H9 (cell line): ENCODE measurements around the gene FAAP100. TPM values are rescaled to one million over a fixed set of nuclear protein-coding genes. Genes with fewer than 3 reads are reported as not detected.
A peak's percentile ranks its signal among the peaks of the same experiment; 100 is the strongest.

Experiments
- DNase-seq: peaks from one replicate; pipeline ENCODE4 v3.0.0-alpha.2; 2017
- H2AFZ ChIP-seq: one replicate; pipeline ENCODE4 v1.6.1; 2013; ENCODE audit warnings: mild to moderate bottlenecking, low read length, control low read depth, moderate library complexity
- H2AK5ac ChIP-seq: 2 replicates; pipeline ENCODE4 v1.6.1; 2013; ENCODE audit warnings: low read length, control low read depth, mixed read lengths; ENCODE audit not compliant: insufficient read length
- H2BK120ac ChIP-seq: one replicate; pipeline ENCODE4 v1.6.1; 2013; ENCODE audit warnings: low read depth, mild to moderate bottlenecking, low read length, control low read depth, inconsistent platforms; ENCODE audit not compliant: poor library complexity, severe bottlenecking
- H2BK12ac ChIP-seq: 2 replicates; pipeline ENCODE4 v1.6.1; 2013; ENCODE audit warnings: low read length, control low read depth, mixed read lengths, low read depth; ENCODE audit not compliant: insufficient read length
- H2BK15ac ChIP-seq: 2 replicates; pipeline ENCODE4 v1.6.1; 2013; ENCODE audit warnings: low read depth, low read length, control low read depth
- H2BK20ac ChIP-seq: one replicate; pipeline ENCODE4 v1.6.1; 2013; ENCODE audit warnings: low read depth, mild to moderate bottlenecking, low read length, control low read depth, inconsistent platforms; ENCODE audit not compliant: poor library complexity, severe bottlenecking
- H2BK5ac ChIP-seq: 2 replicates; pipeline ENCODE4 v1.6.1; 2013; ENCODE audit warnings: low read length, control low read depth, mixed read lengths; ENCODE audit not compliant: insufficient read length
- H3K14ac ChIP-seq: 2 replicates; pipeline ENCODE4 v1.6.1; 2013; ENCODE audit warnings: low read length, control low read depth; ENCODE audit not compliant: insufficient read depth
- H3K18ac ChIP-seq: 2 replicates; pipeline ENCODE4 v1.6.1; 2013; ENCODE audit warnings: low read depth, mild to moderate bottlenecking, mixed read lengths, low read length, control low read depth; ENCODE audit not compliant: insufficient read length
- H3K23ac ChIP-seq: 2 replicates; pipeline ENCODE4 v1.6.1; 2013; ENCODE audit warnings: low read length, control low read depth, mixed read lengths, low read depth; ENCODE audit not compliant: insufficient read length
- H3K23me2 ChIP-seq: 2 replicates; pipeline ENCODE4 v1.6.1; 2013; ENCODE audit warnings: low read depth, mild to moderate bottlenecking, mixed read lengths, low read length, control low read depth; ENCODE audit not compliant: insufficient read length, poor library complexity, severe bottlenecking
- H3K27ac ChIP-seq: 2 replicates; pipeline ENCODE4 v1.5.1; 2013; ENCODE audit warnings: low read length, control low read depth, mixed read lengths, low read depth; ENCODE audit not compliant: insufficient read length
- H3K27me3 ChIP-seq: 2 replicates; pipeline ENCODE4 v1.6.1; 2013; ENCODE audit warnings: low read length, control low read depth, inconsistent platforms; ENCODE audit not compliant: insufficient read depth
- H3K4ac ChIP-seq: 2 replicates; pipeline ENCODE4 v1.6.1; 2013; ENCODE audit warnings: low read depth, mild to moderate bottlenecking, control low read depth, inconsistent platforms, low read length, moderate library complexity
- H3K4me1 ChIP-seq: 2 replicates; pipeline ENCODE4 v1.6.1; 2013; ENCODE audit warnings: low read length, control low read depth, inconsistent platforms; ENCODE audit not compliant: insufficient read depth
- H3K4me2 ChIP-seq: 2 replicates; pipeline ENCODE4 v1.6.1; 2013; ENCODE audit warnings: low read length, control low read depth, mixed read lengths; ENCODE audit not compliant: insufficient read length, insufficient read depth
- H3K56ac ChIP-seq: 2 replicates; pipeline ENCODE4 v1.6.1; 2013; ENCODE audit warnings: low read depth, mild to moderate bottlenecking, mixed read lengths, low read length, control low read depth; ENCODE audit not compliant: insufficient read length
- H3K79me1 ChIP-seq: 2 replicates; pipeline ENCODE4 v1.6.1; 2013; ENCODE audit warnings: low read depth, mild to moderate bottlenecking, moderate library complexity, low read length, control low read depth, inconsistent platforms; ENCODE audit not compliant: insufficient read depth, poor library complexity, severe bottlenecking
- H3K79me2 ChIP-seq: 2 replicates; pipeline ENCODE4 v1.6.1; 2013; ENCODE audit warnings: low read length, control low read depth, inconsistent platforms; ENCODE audit not compliant: insufficient read depth
- H3K9ac ChIP-seq: 2 replicates; pipeline ENCODE4 v1.6.1; 2013; ENCODE audit warnings: low read length, control low read depth, mixed read lengths; ENCODE audit not compliant: insufficient read length; ENCODE audit errors: extremely low read depth
- H3K9me3 ChIP-seq: one replicate; pipeline ENCODE4 v1.6.1; 2013; ENCODE audit warnings: low read depth, low read length, inconsistent platforms; ENCODE audit not compliant: control insufficient read depth
- H3T11ph ChIP-seq: one replicate; pipeline ENCODE4 v1.6.1; 2013; ENCODE audit warnings: mild to moderate bottlenecking, low read length, control low read depth, inconsistent platforms
- H4K20me1 ChIP-seq: one replicate; pipeline ENCODE4 v1.6.1; 2013; ENCODE audit not compliant: control insufficient read depth, insufficient read length, insufficient read depth
- H4K5ac ChIP-seq: 2 replicates; pipeline ENCODE4 v1.6.1; 2013; ENCODE audit warnings: low read depth, mild to moderate bottlenecking, mixed read lengths, low read length, control low read depth; ENCODE audit not compliant: insufficient read length
- H4K8ac ChIP-seq: replicated peaks from 2 replicates; pipeline ENCODE4 v1.6.1; 2013; ENCODE audit warnings: low read length, control low read depth, mixed read lengths, low read depth; ENCODE audit not compliant: insufficient read length
- H4K91ac ChIP-seq: 2 replicates; pipeline ENCODE4 v1.6.1; 2013; ENCODE audit warnings: low read depth, mild to moderate bottlenecking, moderate library complexity, mixed read lengths, low read length, control low read depth; ENCODE audit not compliant: insufficient read length
- H3K27ac Mint-ChIP-seq, 3 experiments: 2 replicates in 2 of 3; 3 replicates in 1 of 3; pipeline ENCODE4 v1.8.0; 2020 to 2021; ENCODE audit warnings: mixed read lengths in 3 of 3, mild to moderate bottlenecking in 1 of 3, moderate library complexity in 1 of 3
- H3K27me3 Mint-ChIP-seq: 2 replicates; pipeline ENCODE4 v1.8.0; 2021; ENCODE audit warnings: low read depth, mild to moderate bottlenecking, moderate library complexity, mixed read lengths
- H3K36me3 Mint-ChIP-seq, 3 experiments: 2 replicates in 2 of 3; 3 replicates in 1 of 3; pipeline ENCODE4 v1.8.0; 2020 to 2021; ENCODE audit warnings: low read depth in 3 of 3, mixed read lengths in 3 of 3; ENCODE audit not compliant: insufficient read depth in 1 of 3
- H3K4me1 Mint-ChIP-seq, 2 experiments: 2 replicates each; pipeline ENCODE4 v1.8.0; 2020; ENCODE audit warnings: mixed read lengths in 2 of 2
- H3K4me3 Mint-ChIP-seq, 2 experiments: 2 replicates in 1 of 2; 3 replicates in 1 of 2; pipeline ENCODE4 v1.8.0; 2020 to 2021; ENCODE audit warnings: mild to moderate bottlenecking in 2 of 2, mixed read lengths in 2 of 2, moderate library complexity in 1 of 2
- H3K9me3 Mint-ChIP-seq, 2 experiments: 2 replicates in 1 of 2; 3 replicates in 1 of 2; pipeline ENCODE4 v1.8.0; 2020; ENCODE audit warnings: mild to moderate bottlenecking in 2 of 2, mixed read lengths in 2 of 2, moderate library complexity in 1 of 2
- CTCF ChIP-seq: fragments of 200-600 bp; sonication (generic); conservative IDR thresholded peaks from 3 replicates; pipeline ENCODE4 v1.8.0; 2021; ENCODE audit warnings: antibody characterized with exemption, mild to moderate bottlenecking
- WGBS: extraction: QIAGEN DNeasy Blood & Tissue Kit; methylation state at CpG from one replicate; pipeline ENCODE4 v1.1.7; 2013; ENCODE audit warnings: missing lambda C conversion rate, low lambda C conversion rate, mixed read lengths; ENCODE audit not compliant: insufficient read length; ENCODE audit errors: extremely low coverage; 5-methylcytosine and 5-hydroxymethylcytosine counted together
- total RNA-seq: library from RNA; stranded (reverse); gene quantifications from 2 replicates; pipeline ENCODE4 v1.2.1, GENCODE V29; 2021

FAAP100 gene
- total RNA-seq, 1 experiment from 2014 or later: 54.0 TPM

DNA sequence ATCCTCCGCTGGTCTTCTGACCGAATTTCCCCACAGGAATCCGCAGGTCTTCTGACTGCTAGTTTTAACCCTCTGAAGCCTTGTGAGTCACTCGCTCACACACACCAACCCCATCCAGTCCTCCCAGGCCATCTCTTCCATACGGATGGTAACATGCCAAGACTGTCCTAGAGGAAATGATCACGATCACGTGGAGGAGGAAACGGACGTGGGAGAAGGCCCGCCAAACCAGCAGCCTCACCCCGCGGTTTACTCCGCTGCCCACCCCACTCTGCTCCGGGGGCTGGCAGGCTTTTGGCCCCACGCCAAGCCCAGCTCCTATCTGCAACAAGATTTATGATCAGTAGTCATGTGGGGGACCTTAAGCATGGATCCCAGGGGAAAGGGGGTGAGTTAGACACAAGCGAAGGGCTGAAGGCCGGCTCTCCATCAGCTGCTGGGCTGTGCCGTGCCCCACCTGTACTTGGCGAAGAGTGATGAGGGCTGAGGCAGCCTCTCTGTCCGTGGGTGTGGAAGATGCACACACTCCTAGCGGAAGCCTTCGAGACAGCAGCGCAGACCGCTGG, 1.5 kb upstream of the FAAP100 start:
- peak overlapping the region; percentile 78 to 96 (median 87); a peak in 5 of 7 replicates for H3K27ac Mint-ChIP-seq

More for the DNA sequence above, 1.5 kb upstream of the FAAP100 start:
- H2BK20ac ChIP-seq: no peak overlapping the region
- no peak overlapping the region for H3K23ac ChIP-seq
- no peak overlapping the region for H4K91ac ChIP-seq
- H2BK15ac ChIP-seq: no peak overlapping the region
- no peak overlapping the region for H4K8ac ChIP-seq
- Mint-ChIP-seq H3K36me3 (peaks cover 14 to 48% (median 41%) of the 10 kb centered on the region in 3 experiments; a peak in 6 of 7 replicates), H3K4me1 (peaks cover 16% of the 10 kb centered on the region in 2 experiments), H3K27me3 (no peaks in the 10 kb centered on the region), H3K9me3 (no peaks in the 10 kb centered on the region; a peak in 1 of 5 replicates), H3K4me3 (peak overlapping the region; percentile 84 to 89)
- H3K27ac ChIP-seq: no peak overlapping the region
- no peaks in the 10 kb centered on the region for H3K27me3 ChIP-seq
- no peak for TF ChIP-seq CTCF
- H4K5ac ChIP-seq: no peak overlapping the region
- peaks cover 5% of the 10 kb centered on the region for H3K79me1 ChIP-seq
- no CpG with 5 or more reads among the region's 24 CpGs for WGBS
- H3K23me2 ChIP-seq: peaks cover 10% of the 10 kb centered on the region
- no peak overlapping the region for H2AFZ ChIP-seq
- H3K14ac ChIP-seq: no peak overlapping the region; the same call in 1 of the 2 replicates
- H3T11ph ChIP-seq: no peak overlapping the region
- H3K4me1 ChIP-seq: peaks cover 3% of the 10 kb centered on the region; the same call in 1 of the 2 replicates
- DNase-seq: no peak
- H3K9me3 ChIP-seq: no peaks in the 10 kb centered on the region
- no peak overlapping the region for H2BK120ac ChIP-seq
- H3K18ac ChIP-seq: no peak overlapping the region
- no peak overlapping the region for H3K9ac ChIP-seq
- no peak overlapping the region for H3K4ac ChIP-seq
- no peak overlapping the region for H2AK5ac ChIP-seq
- H2BK5ac ChIP-seq: no peak overlapping the region
- H2BK12ac ChIP-seq: no peak overlapping the region
- H4K20me1 ChIP-seq: no peaks in the 10 kb centered on the region
- H3K56ac ChIP-seq: no peak overlapping the region
- H3K4me2 ChIP-seq: peak overlapping the region; percentile 39
- peaks cover 2% of the 10 kb centered on the region; the same call in 1 of the 2 replicates for H3K79me2 ChIP-seq
